Liver (tissue), 9 donors: ENCODE results near the gene TCEA2. TPM values are rescaled to one million over a fixed set of nuclear protein-coding genes. Genes with fewer than 3 reads are reported as not detected.

Experiments
- DNase-seq: peaks from one replicate; pipeline ENCODE4 v3.0.0-alpha.2; 2017; ENCODE audit warnings: low spot score
- H3K27ac ChIP-seq, 2 donors: one replicate each; pipeline ENCODE4 v1.7.0; 2013; ENCODE audit warnings: inconsistent platforms in 2 of 2, low read length in 2 of 2, control low read depth in 1 of 2, low read depth in 1 of 2, mild to moderate bottlenecking in 1 of 2
- H3K27me3 ChIP-seq, 4 donors: one replicate each; pipeline versions ENCODE4 v1.6.1 to v1.7.0; 2013; ENCODE audit warnings: low read length in 3 of 4, inconsistent platforms in 1 of 4, mild to moderate bottlenecking in 1 of 4, moderate library complexity in 1 of 4; ENCODE audit not compliant: control insufficient read depth in 4 of 4, insufficient read depth in 4 of 4
- H3K36me3 ChIP-seq, 4 donors: one replicate each; pipeline versions ENCODE4 v1.6.1 to v1.7.0; 2013; ENCODE audit warnings: low read length in 3 of 4, mild to moderate bottlenecking in 3 of 4, low read depth in 1 of 4, moderate library complexity in 1 of 4; ENCODE audit not compliant: control insufficient read depth in 4 of 4, insufficient read depth in 3 of 4
- H3K4me1 ChIP-seq, 4 donors: one replicate each; pipeline versions ENCODE4 v1.6.1 to v1.7.0; 2013; ENCODE audit warnings: low read length in 3 of 4, mild to moderate bottlenecking in 3 of 4, moderate library complexity in 1 of 4; ENCODE audit not compliant: control insufficient read depth in 4 of 4, insufficient read depth in 4 of 4
- H3K4me3 ChIP-seq, 3 donors: one replicate each; pipeline versions ENCODE4 v1.6.1 to v1.7.0; 2013; ENCODE audit warnings: low read length in 3 of 3, control low read depth in 1 of 3, low read depth in 1 of 3, mild to moderate bottlenecking in 1 of 3
- H3K9ac ChIP-seq, 2 donors: one replicate each; pipeline ENCODE4 v1.7.0; 2013; ENCODE audit warnings: low read length in 2 of 2, mild to moderate bottlenecking in 2 of 2, moderate library complexity in 2 of 2, control low read depth in 1 of 2, low read depth in 1 of 2
- H3K9me3 ChIP-seq, 4 donors: one replicate each; pipeline versions ENCODE4 v1.6.1 to v1.7.0; 2013; ENCODE audit warnings: low read length in 3 of 4; ENCODE audit not compliant: control insufficient read depth in 4 of 4
- EGR1 ChIP-seq, 2 donors: IDR thresholded peaks; 2 replicates each; pipeline ENCODE4 v1.6.1; 2016 to 2018; ENCODE audit warnings: antibody characterized with exemption in 2 of 2, low read depth in 2 of 2
- FOXA1 ChIP-seq: IDR thresholded peaks from 2 replicates; pipeline ENCODE4 v1.6.1; 2016; ENCODE audit warnings: antibody characterized with exemption
- FOXA2 ChIP-seq: IDR thresholded peaks from 2 replicates; pipeline ENCODE4 v1.6.1; 2016; ENCODE audit warnings: antibody characterized with exemption
- MAX ChIP-seq: IDR thresholded peaks from 2 replicates; pipeline ENCODE4 v1.6.1; 2016; ENCODE audit warnings: antibody characterized with exemption
- RAD21 ChIP-seq, 2 donors: IDR thresholded peaks; 2 replicates each; pipeline ENCODE4 v1.6.1; 2016; ENCODE audit warnings: antibody characterized with exemption in 2 of 2, mild to moderate bottlenecking in 2 of 2
- REST ChIP-seq: IDR thresholded peaks from 2 replicates; pipeline ENCODE4 v1.6.1; 2016; ENCODE audit warnings: antibody characterized with exemption, mild to moderate bottlenecking
- RXRA ChIP-seq, 2 donors: IDR thresholded peaks; 2 replicates each; pipeline ENCODE4 v1.6.1; 2017 to 2018; ENCODE audit warnings: antibody characterized with exemption in 2 of 2, mild to moderate bottlenecking in 1 of 2
- SP1 ChIP-seq: IDR thresholded peaks from 2 replicates; pipeline ENCODE4 v1.6.1; 2018; ENCODE audit warnings: antibody characterized with exemption, mild to moderate bottlenecking
- TAF1 ChIP-seq: conservative IDR thresholded peaks from 2 replicates; pipeline ENCODE4 v1.6.1; 2016; ENCODE audit warnings: antibody characterized with exemption, mild to moderate bottlenecking
- WGBS: extraction: QIAGEN DNeasy Blood & Tissue Kit; methylation state at CpG from one replicate; pipeline ENCODE4 v1.1.7; 2013; 5-methylcytosine and 5-hydroxymethylcytosine counted together
- polyA plus RNA-seq, 2 donors: library from polyadenylated mRNA; stranded (reverse) in 1 of 2; unstranded in 1 of 2; fragments of 200-250 nt in 1 of 2; fragments of >200 nt in 1 of 2; fragmentation: Nextera tagmentation in 1 of 2; extraction: Ambion mirVana in 1 of 2; gene quantifications; one replicate each; pipeline versions ENCODE4 v1.2.1 to v1.2.3, GENCODE V29; 2013 to 2015
- total RNA-seq, 2 donors: library from RNA; depleted of rRNA; stranded (reverse); fragments of >200 nt; gene quantifications; one replicate each; pipeline ENCODE4 v1.2.3, GENCODE V29; 2014
- TF ChIP-seq, protein P1 (sequence below): fragments of 150-350 bp; IDR thresholded peaks from 2 replicates; pipeline ENCODE4 v1.5.1; 2017; ENCODE audit warnings: improper control_type of control experiment, low read depth, low read length; ENCODE audit not compliant: missing input control
- donor health status: healthy.
- donor health status: healthy.
- donor health status: healthy.
- donor health status: healthy.
- donor health status: healthy.

The TCEA2 gene
- total and polyA plus RNA-seq, 4 donors, result 4.6 to 22.6 (median 11.8) TPM

GRCh38 chr20:64056889-64057627 lies 5.9 kb upstream of the TCEA2 start:
- Histone ChIP-seq H3K9ac (no peak overlapping the region), H3K9me3 (no peaks in the 10 kb centered on the region), H3K27ac (peak overlapping the region; percentile 17 to 59), H3K36me3 (no peaks in the 10 kb centered on the region), H3K4me3 (no peak overlapping the region), H3K4me1 (peaks cover 0 to 19% (median 8%) of the 10 kb centered on the region in 4 donors), H3K27me3 (peaks cover 0 to 2% (median 0%) of the 10 kb centered on the region in 4 donors)
- 58% methylated on average over 39 of the region's 39 CpGs for whole genome bisulfite sequencing
- DNase-seq, result no peak
- TF ChIP-seq FOXA1 (no peak), TAF1 (no peak), SP1 (no peak), RXRA (IDR thresholded peaks at IDR 0.05) (no peak), RAD21 (IDR thresholded peaks at IDR 0.05) (no peak), REST (no peak), MAX (no peak), EGR1 (IDR thresholded peaks at IDR 0.05; ENCODE audit: low read depth in 2 of 2) (no peak), FOXA2 (no peak)
- TF ChIP-seq, protein P1, sequence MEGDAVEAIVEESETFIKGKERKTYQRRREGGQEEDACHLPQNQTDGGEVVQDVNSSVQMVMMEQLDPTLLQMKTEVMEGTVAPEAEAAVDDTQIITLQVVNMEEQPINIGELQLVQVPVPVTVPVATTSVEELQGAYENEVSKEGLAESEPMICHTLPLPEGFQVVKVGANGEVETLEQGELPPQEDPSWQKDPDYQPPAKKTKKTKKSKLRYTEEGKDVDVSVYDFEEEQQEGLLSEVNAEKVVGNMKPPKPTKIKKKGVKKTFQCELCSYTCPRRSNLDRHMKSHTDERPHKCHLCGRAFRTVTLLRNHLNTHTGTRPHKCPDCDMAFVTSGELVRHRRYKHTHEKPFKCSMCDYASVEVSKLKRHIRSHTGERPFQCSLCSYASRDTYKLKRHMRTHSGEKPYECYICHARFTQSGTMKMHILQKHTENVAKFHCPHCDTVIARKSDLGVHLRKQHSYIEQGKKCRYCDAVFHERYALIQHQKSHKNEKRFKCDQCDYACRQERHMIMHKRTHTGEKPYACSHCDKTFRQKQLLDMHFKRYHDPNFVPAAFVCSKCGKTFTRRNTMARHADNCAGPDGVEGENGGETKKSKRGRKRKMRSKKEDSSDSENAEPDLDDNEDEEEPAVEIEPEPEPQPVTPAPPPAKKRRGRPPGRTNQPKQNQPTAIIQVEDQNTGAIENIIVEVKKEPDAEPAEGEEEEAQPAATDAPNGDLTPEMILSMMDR, result no peak

DNA sequence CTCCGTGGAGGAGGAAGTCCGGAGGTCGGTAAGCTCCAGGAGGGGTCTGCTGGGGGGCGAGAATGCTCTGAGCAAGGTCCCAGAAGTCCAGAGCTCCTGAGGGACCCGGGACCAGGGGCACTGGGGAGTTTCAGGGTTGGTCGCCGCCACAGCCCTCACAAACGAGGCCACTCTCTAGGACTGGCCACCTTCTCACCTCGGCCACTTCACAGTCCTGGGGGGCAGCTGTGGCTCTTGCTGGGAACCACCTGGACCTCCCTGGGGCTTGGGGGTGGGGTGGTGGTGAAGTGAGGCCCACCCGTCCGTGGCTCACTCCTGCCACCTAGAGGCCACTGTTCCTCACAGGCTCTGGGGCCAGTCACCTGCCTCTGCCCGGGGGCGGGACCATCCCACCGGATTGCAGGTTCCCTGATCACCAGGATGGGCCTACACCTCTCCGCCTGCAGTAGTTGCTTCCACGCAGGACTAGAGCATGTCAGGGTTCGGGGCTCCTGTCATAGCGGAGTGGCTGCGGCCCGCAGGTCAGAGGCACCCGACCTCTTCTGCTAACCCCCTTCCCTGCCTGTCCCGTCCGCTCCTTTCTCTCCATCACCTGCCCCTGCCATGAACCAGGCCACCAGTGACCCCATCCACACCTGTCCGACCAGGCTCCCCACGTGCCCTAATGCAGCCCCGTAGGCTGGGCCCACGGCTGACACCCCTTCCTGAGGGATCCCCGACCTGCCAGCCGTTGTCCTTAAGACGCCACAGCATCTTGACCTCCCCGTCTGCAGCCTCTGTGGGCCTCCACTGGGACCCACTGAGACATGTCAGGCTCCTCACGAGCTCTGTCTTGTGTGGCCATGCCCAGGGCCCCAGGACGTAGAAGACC lies 5.1 kb upstream of the TCEA2 start:
- WGBS, result 31% methylated on average over 33 of the region's 33 CpGs
- H3K9me3 ChIP-seq, result no peaks in the 10 kb centered on the region
- no peaks in the 10 kb centered on the region for H3K36me3 ChIP-seq
- peak overlapping the region in 1 of 2 donors; percentile 59 for H3K27ac ChIP-seq
- peaks cover 3 to 27% (median 14%) of the 10 kb centered on the region in 4 donors for H3K4me1 ChIP-seq
- H3K27me3 ChIP-seq, result peaks cover 0 to 2% (median 0%) of the 10 kb centered on the region in 4 donors
- no peak overlapping the region for H3K4me3 ChIP-seq
- TF ChIP-seq REST, result no peak
- peak; percentile 74 to 87 for TF ChIP-seq RAD21 (IDR thresholded peaks at IDR 0.05)
- TF ChIP-seq, protein P1, result peak; percentile 79
- no peak overlapping the region for H3K9ac ChIP-seq
- peak; percentile 86 for DNase-seq
